ENCODE measurements around the gene VPS13C. TPM values are rescaled to one million over a fixed set of nuclear protein-coding genes. Genes with fewer than 3 reads are reported as not detected.
A peak's percentile ranks its signal among the peaks of the same experiment; 100 is the strongest.

The VPS13C gene
- total RNA-seq, 1 donor from 2014 or later = 100 TPM

GRCh38 chr15:62069551-62069950 is 9.3 kb upstream of the VPS13C start:
- Histone ChIP-seq H3K27ac (no peak overlapping the region), H3K9me3 (no peaks in the 10 kb centered on the region), H3K36me3 (no peaks in the 10 kb centered on the region), H3K27me3 (ENCODE audit: low read depth) (no peaks in the 10 kb centered on the region), H3K4me1 (peaks cover 27% of the 10 kb centered on the region), H3K4me3 (no peak overlapping the region)
- TF ChIP-seq CTCF (IDR thresholded peaks at IDR 0.05) = no peak
- ATAC-seq (no peak), DNase-seq (no peak)
- intact Hi-C loops (cut with DNase I) = no loop called here

GRCh38 chr15:62068810-62069167 is 8.5 kb upstream of the VPS13C start:
- peak overlapping the region; percentile 61 for H3K4me3 ChIP-seq
- DNase-seq = no peak
- no peak for ATAC-seq
- peak overlapping the region; percentile 64 for H3K27ac ChIP-seq
- no peak for TF ChIP-seq CTCF (IDR thresholded peaks at IDR 0.05)
- no peaks in the 10 kb centered on the region for H3K27me3 ChIP-seq (ENCODE audit: low read depth)
- H3K9me3 ChIP-seq = no peaks in the 10 kb centered on the region
- intact Hi-C loops (cut with DNase I) = no loop called here
- H3K4me1 ChIP-seq = peaks cover 27% of the 10 kb centered on the region
- no peaks in the 10 kb centered on the region for H3K36me3 ChIP-seq

- no peaks in the 10 kb centered on the region for H3K27me3 ChIP-seq (ENCODE audit: low read depth)
- ATAC-seq = peak; percentile 59 to 74
- H3K4me1 ChIP-seq = peaks cover 32% of the 10 kb centered on the region
- H3K9me3 ChIP-seq = no peaks in the 10 kb centered on the region
- TF ChIP-seq CTCF (IDR thresholded peaks at IDR 0.05) = peak; percentile 36
- peak overlapping the region; percentile 61 for H3K4me3 ChIP-seq
- DNase-seq = peak; percentile 76
- no peaks in the 10 kb centered on the region for H3K36me3 ChIP-seq
- intact Hi-C loops (cut with DNase I) = no loop called here
- peak overlapping the region; percentile 64 for H3K27ac ChIP-seq
Observed at GRCh38 chr15:62068071-62068809, 8.0 kb upstream of the VPS13C start.

GRCh38 chr15:62067448-62068044 is 7.3 kb upstream of the VPS13C start:
- ATAC-seq (peak; percentile 40 to 59), DNase-seq (peak; percentile 52)
- no peak for TF ChIP-seq CTCF (IDR thresholded peaks at IDR 0.05)
- H3K27ac ChIP-seq = no peak overlapping the region
- peaks cover 34% of the 10 kb centered on the region for H3K4me1 ChIP-seq
- H3K27me3 ChIP-seq (ENCODE audit: low read depth) = no peaks in the 10 kb centered on the region
- H3K9me3 ChIP-seq = no peaks in the 10 kb centered on the region
- intact Hi-C loops (cut with DNase I) = no loop called here
- H3K4me3 ChIP-seq = peak overlapping the region; percentile 61
- no peaks in the 10 kb centered on the region for H3K36me3 ChIP-seq

GRCh38 chr15:62066663-62067447 is 6.6 kb upstream of the VPS13C start, which contains the start of gene C2CD4A:
Gene C2CD4A, plus strand, starts transcription at chr15:62066977. Its CDS starts 637 bp downstream, at chr15:62067614.
- H3K27ac ChIP-seq = no peak within 1 kb of the TSS
- intact Hi-C loops (cut with DNase I) = no loop called here

More at GRCh38 chr15:62066663-62067447, 6.6 kb upstream of the VPS13C start, which contains the start of gene C2CD4A:
- Histone ChIP-seq H3K4me1 (peaks cover 34% of the 10 kb centered on the region), H3K4me3 (peak within 1 kb of the TSS; percentile 61), H3K9me3 (no peaks in the 10 kb centered on the region), H3K36me3 (no peaks in the 10 kb centered on the region), H3K27me3 (ENCODE audit: low read depth) (no peaks in the 10 kb centered on the region)
- DNase-seq = peak; percentile 83
- ATAC-seq = peak; percentile 81 to 85
- TF ChIP-seq CTCF (IDR thresholded peaks at IDR 0.05) = no peak

Data from lower lobe of right lung (tissue), 2 donors.